A549 (cell line): ENCODE measurements around the gene GNAI2. TPM values are rescaled to one million over a fixed set of nuclear protein-coding genes. Genes with fewer than 3 reads are reported as not detected.

Experiments used
- ATAC-seq, 2 experiments: fragments of 200-7000 bp in 1 of 2; fragments of >200 bp in 1 of 2; cut with Nextera tagmentation in 1 of 2; cut with Tn5 transposase in 1 of 2; 3 replicates each; pipeline versions ENCODE4 v1.8.0 to v1.9.1; 2018 to 2020; ENCODE audit warnings: mild to moderate bottlenecking in 1 of 2, moderate library complexity in 1 of 2
- CTCF ChIA-PET: fragments of 300-600 bp; sonication (Branson Sonifier 250); formaldehyde crosslinking; extraction: SDS; loops from one replicate; lab custom pipeline; 2021; ENCODE audit warnings: antibody characterized with exemption, inconsistent platforms; lab: Yijun Ruan, JAX
- POLR2A ChIA-PET: fragments of 350-600 bp; formaldehyde crosslinking; extraction: SDS; loops from one replicate; lab custom pipeline; 2021; ENCODE audit warnings: antibody characterized with exemption, inconsistent platforms; lab: Yijun Ruan, JAX
- DNase-seq, 2 experiments: peaks; one replicate each; pipeline versions ENCODE4 v3.0.0 to v3.0.0-alpha.2; 2011 to 2016; ENCODE audit warnings: low read depth in 1 of 2, low spot score in 1 of 2
- FAIRE-seq: peaks from 2 replicates; lab custom pipeline; 2011; peaks lifted over from hg19 to GRCh38; lab: Jason Lieb, UNC
- H3K27ac ChIP-seq, 2 experiments: fragments of >200 bp; sonication (Bioruptor Twin); formaldehyde crosslinking; 3 replicates each; pipeline ENCODE4 v1.5.1; 2016 to 2017
- H3K4me1 ChIP-seq: fragments of >200 bp; sonication (Bioruptor Twin); formaldehyde crosslinking; 3 replicates; pipeline ENCODE4 v1.6.1; 2016
- H3K4me2 ChIP-seq: fragments of >200 bp; sonication (Bioruptor Twin); formaldehyde crosslinking; 3 replicates; pipeline ENCODE4 v1.6.1; 2016
- H3K4me3 ChIP-seq: fragments of >200 bp; sonication (Bioruptor Twin); formaldehyde crosslinking; 3 replicates; pipeline ENCODE4 v1.5.1; 2016
- H3K9me3 ChIP-seq: fragments of >200 bp; sonication (Bioruptor Twin); formaldehyde crosslinking; 3 replicates; pipeline ENCODE4 v1.6.1; 2016
- CEBPB ChIP-seq, 2 experiments: fragments of >200 bp in 1 of 2; sonication (Bioruptor Twin) in 1 of 2; formaldehyde crosslinking in 1 of 2; IDR thresholded peaks; 2 replicates each; pipeline ENCODE4 v1.6.1; 2012 to 2016
- CHD4 ChIP-seq: fragments of 200-600 bp; sonication (generic); IDR thresholded peaks from 2 replicates; pipeline ENCODE4 v1.6.1; 2016; ENCODE audit warnings: antibody characterized with exemption, mild to moderate bottlenecking, borderline replicate concordance
- FOSB ChIP-seq: fragments of 250-450 bp; sonication (Bioruptor Pico); IDR thresholded peaks from 2 replicates; pipeline ENCODE4 v1.5.0; 2020; ENCODE audit warnings: mild to moderate bottlenecking, moderate library complexity
- JUN ChIP-seq, 2 experiments: fragments of >200 bp; sonication (Bioruptor Twin); formaldehyde crosslinking; IDR thresholded peaks; 2 replicates in 1 of 2; 3 replicates in 1 of 2; pipeline ENCODE4 v1.6.1; 2016 to 2017
- JUNB ChIP-seq: fragments of >200 bp; sonication (Bioruptor Twin); formaldehyde crosslinking; IDR thresholded peaks from 2 replicates; pipeline ENCODE4 v1.6.1; 2016
- MAFK ChIP-seq: fragments of 450-650 bp; IDR thresholded peaks from 2 replicates; pipeline ENCODE4 v1.6.1; 2014; ENCODE audit not compliant: partially characterized antibody
- MAZ ChIP-seq: fragments of 150-350 bp; IDR thresholded peaks from 2 replicates; pipeline ENCODE4 v1.6.1; 2014; ENCODE audit warnings: antibody characterized with exemption, low read depth, low read length, borderline replicate concordance
- NFE2L2 ChIP-seq: fragments of 150-350 bp; conservative IDR thresholded peaks from 2 replicates; pipeline ENCODE4 v1.6.1; 2014; ENCODE audit warnings: low read length
- NR3C1 ChIP-seq: fragments of >200 bp; sonication (Bioruptor Twin); formaldehyde crosslinking; IDR thresholded peaks from 3 replicates; pipeline ENCODE4 v1.6.1; 2017
- PHF8 ChIP-seq: fragments of 200-600 bp; sonication (generic); IDR thresholded peaks from 2 replicates; pipeline ENCODE4 v1.6.1; 2016; ENCODE audit warnings: low read depth, mild to moderate bottlenecking, antibody characterized with exemption, moderate library complexity, borderline replicate concordance
- POLR2A ChIP-seq: IDR thresholded peaks from 2 replicates; pipeline ENCODE4 v1.6.1; 2012; ENCODE audit warnings: mild to moderate bottlenecking, low read length
- POLR2AphosphoS2 ChIP-seq: conservative IDR thresholded peaks from 2 replicates; pipeline ENCODE4 v1.6.1; 2012; ENCODE audit warnings: low read length, improper control_type of control experiment, inconsistent platforms
- RAD21 ChIP-seq, 2 experiments: fragments of >200 bp in 1 of 2; sonication (Bioruptor Twin) in 1 of 2; formaldehyde crosslinking in 1 of 2; IDR thresholded peaks in 1 of 2; conservative IDR thresholded peaks in 1 of 2; 2 replicates in 1 of 2; 3 replicates in 1 of 2; pipeline ENCODE4 v1.6.1; 2012 to 2018; ENCODE audit warnings: inconsistent platforms in 1 of 2
- RCOR1 ChIP-seq: fragments of 150-350 bp; IDR thresholded peaks from 2 replicates; pipeline ENCODE4 v1.6.1; 2014; ENCODE audit warnings: antibody characterized with exemption, low read length, low read depth
- SREBF2 ChIP-seq: fragments of 450-650 bp; IDR thresholded peaks from 2 replicates; pipeline ENCODE4 v1.6.1; 2014; ENCODE audit warnings: mild to moderate bottlenecking, moderate library complexity
- ZFP36 ChIP-seq: fragments of 450-650 bp; IDR thresholded peaks from 2 replicates; pipeline ENCODE4 v1.6.1; 2014; ENCODE audit warnings: borderline replicate concordance; ENCODE audit not compliant: partially characterized antibody
- ZNF302 ChIP-seq: fragments of 250-450 bp; sonication (Bioruptor Pico); IDR thresholded peaks from 2 replicates; pipeline ENCODE4 v1.9.0; 2021; ENCODE audit warnings: inconsistent platforms, mild to moderate bottlenecking, moderate library complexity
- ZSCAN20 ChIP-seq: fragments of 250-450 bp; sonication (Bioruptor Pico); IDR thresholded peaks from 2 replicates; pipeline ENCODE4 v1.8.0; 2022; ENCODE audit warnings: mild to moderate bottlenecking, moderate library complexity
- WGBS: methylation state at CpG from one replicate; pipeline ENCODE4 v1.1.6; 2017; ENCODE audit errors: missing lambda C conversion rate; 5-methylcytosine and 5-hydroxymethylcytosine counted together
- polyA plus RNA-seq, 4 experiments: library from polyadenylated mRNA; depleted of rRNA in 3 of 4; stranded (reverse); fragments of >200 nt; fragmentation: RNase III in 1 of 4; extraction: RNeasy Plus Mini Kit Qiagen cat#74134 plus additional on column Dnase treatment in 1 of 4; gene quantifications; 2 replicates in 3 of 4; 3 replicates in 1 of 4; pipeline ENCODE4 v1.2.3, GENCODE V29; 2011 to 2017
- TF ChIP-seq, protein P1 (sequence below): IDR thresholded peaks from 2 replicates; pipeline ENCODE4 v1.6.1; 2012
- TF ChIP-seq, protein P2 (sequence below): fragments of 250-450 bp; sonication (Bioruptor Pico); IDR thresholded peaks from 2 replicates; pipeline ENCODE4 v1.5.0; 2020; ENCODE audit warnings: low read depth, mild to moderate bottlenecking, moderate library complexity
- TF ChIP-seq, protein P3 (sequence below): fragments of 250-450 bp; sonication (Bioruptor Pico); IDR thresholded peaks from 2 replicates; pipeline ENCODE4 v1.5.0; 2021; ENCODE audit warnings: mild to moderate bottlenecking, moderate library complexity, borderline replicate concordance
- TF ChIP-seq, protein P4 (sequence below): fragments of 150-350 bp; IDR thresholded peaks from 2 replicates; pipeline ENCODE4 v1.6.1; 2014; ENCODE audit warnings: low read depth, mild to moderate bottlenecking, low read length
- TF ChIP-seq, protein P5 (sequence below): IDR thresholded peaks from 2 replicates; pipeline ENCODE4 v1.6.1; 2012; ENCODE audit warnings: low read depth, borderline replicate concordance
- TF ChIP-seq, protein P6 (sequence below): fragments of >200 bp; sonication (Bioruptor Twin); formaldehyde crosslinking; IDR thresholded peaks from 3 replicates; pipeline ENCODE4 v1.6.1; 2016

Gene GNAI2
- polyA plus RNA-seq, 2 of the 4 experiments (the other 2 are of a cell fraction): 47.4 to 67.8 TPM

DNA sequence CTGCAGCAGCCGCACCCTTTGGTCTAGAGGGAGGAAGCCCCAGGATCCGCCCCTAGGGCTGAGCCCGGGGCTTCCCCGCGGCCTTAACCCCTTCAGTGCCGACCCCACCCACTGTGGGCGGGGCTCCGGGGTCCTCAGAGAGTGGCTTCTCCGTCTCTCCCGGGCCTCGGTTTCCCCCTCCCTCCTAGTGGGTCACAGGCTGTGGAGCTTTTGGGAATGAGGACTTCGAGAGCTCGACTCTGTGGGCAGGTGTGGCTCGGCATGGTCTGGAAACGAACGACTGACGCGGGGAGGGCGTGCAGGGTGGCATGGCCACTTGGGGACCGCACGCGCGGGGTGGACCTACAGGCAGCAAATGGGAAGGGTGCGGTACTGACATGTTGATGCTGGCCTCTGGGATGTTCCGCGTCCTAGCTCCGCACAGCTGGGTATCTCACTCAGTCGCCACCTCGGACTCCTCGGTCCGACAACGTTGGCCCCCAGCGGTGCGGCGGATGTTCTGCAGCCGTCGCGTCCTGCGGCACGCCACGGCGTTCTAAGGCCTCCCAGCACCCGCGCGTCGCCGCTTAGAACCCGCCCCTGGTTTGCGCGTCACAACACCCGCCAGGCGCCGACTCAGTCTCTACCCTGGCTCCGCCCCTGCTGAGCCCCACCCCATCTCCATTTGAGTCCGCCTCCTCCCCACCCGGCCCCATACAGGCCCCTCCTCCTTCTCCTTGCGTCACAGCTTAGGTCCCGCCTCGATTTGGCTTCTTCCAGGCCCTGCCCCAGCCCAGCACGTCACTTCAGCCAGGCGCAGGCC lies 63.0 kb downstream of the GNAI2 start, which contains the start of the genes HYAL3 and NAA80:
TSS of gene HYAL3 (minus strand) at position 570 of the 802 bp plus-strand sequence. CDS start 3,803 bp downstream, outside the sequence.
TSS of gene NAA80 (minus strand) at position 570 of the 802 bp plus-strand sequence. CDS start 1,942 bp downstream, outside the sequence.
- CTCF ChIA-PET: interaction anchor here (1.1 to 3.5 kb wide), 9 partner anchors 16 to 104 kb away, joined by 3 to 21 read pairs (median 3); partner anchors contain the start of genes HYAL2 and TUSC2
- H3K4me2 ChIP-seq: peak within 1 kb of the TSS; percentile 98
- TF ChIP-seq MAFK (no peak), PHF8 (peak; percentile 56; the same call in 1 of the 2 replicates), JUN (IDR thresholded peaks at IDR 0.05) (peak in 1 of 2 experiments; percentile 51; a peak in 1 of 5 replicates), ZNF302 (CRISPR knock-in tag) (no peak), NR3C1 (no peak), POLR2A (peak; percentile 87), FOSB (CRISPR knock-in tag) (no peak)
- TF ChIP-seq, protein P1, sequence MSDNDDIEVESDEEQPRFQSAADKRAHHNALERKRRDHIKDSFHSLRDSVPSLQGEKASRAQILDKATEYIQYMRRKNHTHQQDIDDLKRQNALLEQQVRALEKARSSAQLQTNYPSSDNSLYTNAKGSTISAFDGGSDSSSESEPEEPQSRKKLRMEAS: peak; percentile 77
- TF ChIP-seq, protein P2, sequence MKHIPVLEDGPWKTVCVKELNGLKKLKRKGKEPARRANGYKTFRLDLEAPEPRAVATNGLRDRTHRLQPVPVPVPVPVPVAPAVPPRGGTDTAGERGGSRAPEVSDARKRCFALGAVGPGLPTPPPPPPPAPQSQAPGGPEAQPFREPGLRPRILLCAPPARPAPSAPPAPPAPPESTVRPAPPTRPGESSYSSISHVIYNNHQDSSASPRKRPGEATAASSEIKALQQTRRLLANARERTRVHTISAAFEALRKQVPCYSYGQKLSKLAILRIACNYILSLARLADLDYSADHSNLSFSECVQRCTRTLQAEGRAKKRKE (CRISPR knock-in tag): no peak
- peak within 1 kb of the TSS; percentile 77 for H3K4me3 ChIP-seq
- FAIRE-seq (no peak), ATAC-seq (peak; percentile 80 to 88), DNase-seq (peak; percentile 80 to 99)
- peaks cover 26% of the 10 kb centered on the region for H3K4me1 ChIP-seq
- H3K9me3 ChIP-seq: no peaks in the 10 kb centered on the region
- peak within 1 kb of the TSS; percentile 92 to 98 for H3K27ac ChIP-seq
- WGBS: 0% methylated on average over 9 of the region's 61 CpGs
- POLR2A ChIA-PET: interaction anchor here (0.5 to 1.4 kb wide), 4 partner anchors 20 to 39 kb away, joined by 3 to 4 read pairs (median 4); no protein-coding TSS in a partner anchor

DNA sequence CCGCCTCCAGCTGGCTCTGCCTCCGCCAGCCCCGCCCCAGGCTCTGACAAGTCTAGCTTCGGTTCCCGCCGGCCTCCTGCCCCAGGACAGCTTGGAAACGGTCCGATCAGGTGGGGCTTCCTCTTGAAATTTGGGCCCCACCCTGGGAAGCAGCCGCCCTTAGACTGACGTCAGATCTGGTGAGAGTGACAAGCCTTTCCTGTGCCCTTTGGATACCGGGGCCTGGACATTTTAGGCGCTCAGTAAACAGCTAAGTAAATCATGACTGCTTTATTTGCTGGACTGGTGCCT lies 63.6 kb downstream of the GNAI2 start:
- no peaks in the 10 kb centered on the region for H3K9me3 ChIP-seq
- ATAC-seq (peak in 1 of 2 experiments; percentile 84; a peak in 3 of 6 replicates), FAIRE-seq (no peak), DNase-seq (no peak)
- peak overlapping the region; percentile 74 to 82 for H3K27ac ChIP-seq
- peak overlapping the region; percentile 92 for H3K4me2 ChIP-seq
- CTCF ChIA-PET: interaction anchor here (1.1 to 3.5 kb wide), 7 partner anchors 16 to 105 kb away, joined by 3 to 21 read pairs (median 3); partner anchors contain the start of genes HYAL2 and TUSC2
- TF ChIP-seq ZNF302 (CRISPR knock-in tag): no peak
- TF ChIP-seq NR3C1: no peak
- no peak for TF ChIP-seq POLR2A
- TF ChIP-seq CHD4: no peak
- TF ChIP-seq, protein P3, sequence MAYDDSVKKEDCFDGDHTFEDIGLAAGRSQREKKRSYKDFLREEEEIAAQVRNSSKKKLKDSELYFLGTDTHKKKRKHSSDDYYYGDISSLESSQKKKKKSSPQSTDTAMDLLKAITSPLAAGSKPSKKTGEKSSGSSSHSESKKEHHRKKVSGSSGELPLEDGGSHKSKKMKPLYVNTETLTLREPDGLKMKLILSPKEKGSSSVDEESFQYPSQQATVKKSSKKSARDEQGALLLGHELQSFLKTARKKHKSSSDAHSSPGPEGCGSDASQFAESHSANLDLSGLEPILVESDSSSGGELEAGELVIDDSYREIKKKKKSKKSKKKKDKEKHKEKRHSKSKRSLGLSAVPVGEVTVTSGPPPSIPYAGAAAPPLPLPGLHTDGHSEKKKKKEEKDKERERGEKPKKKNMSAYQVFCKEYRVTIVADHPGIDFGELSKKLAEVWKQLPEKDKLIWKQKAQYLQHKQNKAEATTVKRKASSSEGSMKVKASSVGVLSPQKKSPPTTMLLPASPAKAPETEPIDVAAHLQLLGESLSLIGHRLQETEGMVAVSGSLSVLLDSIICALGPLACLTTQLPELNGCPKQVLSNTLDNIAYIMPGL (CRISPR knock-in tag): no peak
- TF ChIP-seq, protein P4, sequence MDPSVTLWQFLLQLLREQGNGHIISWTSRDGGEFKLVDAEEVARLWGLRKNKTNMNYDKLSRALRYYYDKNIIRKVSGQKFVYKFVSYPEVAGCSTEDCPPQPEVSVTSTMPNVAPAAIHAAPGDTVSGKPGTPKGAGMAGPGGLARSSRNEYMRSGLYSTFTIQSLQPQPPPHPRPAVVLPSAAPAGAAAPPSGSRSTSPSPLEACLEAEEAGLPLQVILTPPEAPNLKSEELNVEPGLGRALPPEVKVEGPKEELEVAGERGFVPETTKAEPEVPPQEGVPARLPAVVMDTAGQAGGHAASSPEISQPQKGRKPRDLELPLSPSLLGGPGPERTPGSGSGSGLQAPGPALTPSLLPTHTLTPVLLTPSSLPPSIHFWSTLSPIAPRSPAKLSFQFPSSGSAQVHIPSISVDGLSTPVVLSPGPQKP: no peak
- TF ChIP-seq JUN (IDR thresholded peaks at IDR 0.05): no peak
- no peak for TF ChIP-seq SREBF2
- TF ChIP-seq NFE2L2: no peak
- TF ChIP-seq ZFP36: no peak
- no peak for TF ChIP-seq JUNB
- no peak for TF ChIP-seq CEBPB (IDR thresholded peaks at IDR 0.05)
- TF ChIP-seq POLR2AphosphoS2: no peak
- TF ChIP-seq ZSCAN20 (CRISPR knock-in tag): no peak
- TF ChIP-seq RCOR1: no peak
- no peak for TF ChIP-seq MAZ
- TF ChIP-seq, protein P5, sequence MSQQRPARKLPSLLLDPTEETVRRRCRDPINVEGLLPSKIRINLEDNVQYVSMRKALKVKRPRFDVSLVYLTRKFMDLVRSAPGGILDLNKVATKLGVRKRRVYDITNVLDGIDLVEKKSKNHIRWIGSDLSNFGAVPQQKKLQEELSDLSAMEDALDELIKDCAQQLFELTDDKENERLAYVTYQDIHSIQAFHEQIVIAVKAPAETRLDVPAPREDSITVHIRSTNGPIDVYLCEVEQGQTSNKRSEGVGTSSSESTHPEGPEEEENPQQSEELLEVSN: no peak
- TF ChIP-seq, protein P6, sequence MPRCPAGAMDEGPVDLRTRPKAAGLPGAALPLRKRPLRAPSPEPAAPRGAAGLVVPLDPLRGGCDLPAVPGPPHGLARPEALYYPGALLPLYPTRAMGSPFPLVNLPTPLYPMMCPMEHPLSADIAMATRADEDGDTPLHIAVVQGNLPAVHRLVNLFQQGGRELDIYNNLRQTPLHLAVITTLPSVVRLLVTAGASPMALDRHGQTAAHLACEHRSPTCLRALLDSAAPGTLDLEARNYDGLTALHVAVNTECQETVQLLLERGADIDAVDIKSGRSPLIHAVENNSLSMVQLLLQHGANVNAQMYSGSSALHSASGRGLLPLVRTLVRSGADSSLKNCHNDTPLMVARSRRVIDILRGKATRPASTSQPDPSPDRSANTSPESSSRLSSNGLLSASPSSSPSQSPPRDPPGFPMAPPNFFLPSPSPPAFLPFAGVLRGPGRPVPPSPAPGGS: no peak
- TF ChIP-seq RAD21 (conservative IDR thresholded peaks at IDR 0.05 in 1 of 2, IDR thresholded peaks at IDR 0.05 in 1 of 2): no peak
- peaks cover 26% of the 10 kb centered on the region for H3K4me1 ChIP-seq
- POLR2A ChIA-PET: interaction anchor here (0.5 to 1.4 kb wide), 4 partner anchors 20 to 39 kb away, joined by 3 to 4 read pairs (median 4); no protein-coding TSS in a partner anchor
- H3K4me3 ChIP-seq: peak overlapping the region; percentile 44
- no CpG with 5 or more reads among the region's 12 CpGs for WGBS
